Pons (tissue), 1 donor: ENCODE results near the gene TSNAX.

Source experiments
- DNase-seq: peaks from one replicate; pipeline ENCODE4 v3.0.0-alpha.2; 2016; ENCODE audit warnings: low spot score

TSNAX gene

DNA sequence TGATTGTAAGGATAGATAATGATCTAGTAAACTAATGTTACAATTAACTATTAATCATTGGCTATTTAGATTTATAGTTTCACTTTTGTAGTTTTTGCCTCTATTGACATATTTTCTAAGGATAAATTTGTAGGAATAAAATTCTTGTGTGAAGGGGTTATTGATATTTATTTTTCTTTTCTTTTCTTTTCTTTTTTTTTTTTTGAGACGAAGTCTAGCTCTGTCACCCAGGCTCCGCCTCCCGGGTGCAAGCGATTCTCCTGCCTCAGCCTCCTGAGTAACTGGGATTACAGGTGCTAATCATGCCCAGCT is 74.2 kb downstream of the TSNAX start:
- DNase-seq: no peak

GRCh38 chr1:231603598-231604275 is 75.3 kb downstream of the TSNAX start:
- peak; percentile 81 for DNase-seq

GRCh38 chr1:231604276-231604621 is 75.8 kb downstream of the TSNAX start:
- no peak for DNase-seq

DNA sequence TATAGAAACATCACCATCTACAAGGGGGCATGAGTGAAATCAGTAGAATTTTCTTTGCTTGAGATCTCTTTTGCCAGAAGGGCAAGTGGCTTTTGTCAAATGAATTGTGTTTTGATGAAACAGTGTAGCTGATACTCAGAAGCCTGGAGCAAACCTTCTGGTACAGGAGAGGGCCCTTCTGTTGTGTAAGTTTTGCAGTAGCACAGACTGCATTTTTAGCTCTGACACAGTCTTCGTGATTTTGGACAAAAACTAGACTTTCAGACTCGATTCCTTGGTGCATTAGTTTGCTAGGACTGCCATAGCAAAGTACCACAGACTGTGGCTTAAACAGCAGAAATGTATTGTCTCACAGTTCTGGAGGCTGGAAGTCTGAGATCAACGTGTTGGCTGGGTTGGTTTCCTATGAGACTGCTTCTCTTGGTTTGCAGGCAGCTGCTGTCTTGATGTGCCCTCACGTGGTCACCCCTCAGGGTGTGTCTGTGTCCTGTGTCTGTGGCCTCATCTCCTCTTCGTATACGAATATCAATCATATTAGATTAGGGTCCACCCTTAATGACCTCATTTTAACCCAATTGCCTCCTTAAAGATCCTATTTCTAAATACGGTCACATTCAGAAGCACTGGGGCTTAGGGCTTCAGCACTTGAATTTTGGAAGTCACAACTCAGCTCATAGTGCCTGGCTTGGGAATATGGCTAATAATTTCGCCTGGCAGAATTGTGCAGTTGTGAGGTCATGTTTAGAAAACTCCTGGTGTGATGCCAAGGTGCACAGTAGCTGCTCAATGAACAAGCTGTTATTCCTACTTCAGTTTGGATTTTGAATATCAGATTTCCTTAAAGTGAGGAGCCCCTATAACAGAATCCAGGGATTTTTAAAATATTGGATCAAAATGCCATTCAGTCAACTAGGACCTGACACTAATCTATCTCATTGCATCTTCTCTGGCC is 77.0 kb downstream of the TSNAX start:
- DNase-seq: no peak

GRCh38 chr1:231606712-231607111 is 78.2 kb downstream of the TSNAX start:
- no peak for DNase-seq

- peak; percentile 69 for DNase-seq
Measured at GRCh38 chr1:231610388-231610787, 81.9 kb downstream of the TSNAX start.

DNA sequence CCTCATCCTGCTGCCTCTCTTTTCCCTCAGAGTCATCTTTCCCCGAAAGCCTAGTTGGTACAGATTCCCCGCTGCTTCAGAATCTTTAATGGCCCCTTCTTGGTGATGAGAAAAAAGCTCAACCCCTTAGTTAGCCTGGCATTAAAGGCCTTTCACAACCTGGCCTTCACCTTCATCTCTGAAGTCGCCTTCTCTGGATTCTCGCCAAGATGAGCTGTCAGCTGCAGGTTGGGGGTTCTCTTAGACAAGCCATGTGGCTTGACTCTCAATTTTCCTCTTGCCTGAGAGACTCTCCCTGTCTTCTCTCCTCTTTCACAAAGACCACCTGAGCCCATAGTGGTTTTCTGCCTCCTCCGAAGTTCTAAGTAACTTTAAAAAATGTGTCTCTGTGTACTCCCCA is 82.6 kb downstream of the TSNAX start:
- no peak for DNase-seq

DNA sequence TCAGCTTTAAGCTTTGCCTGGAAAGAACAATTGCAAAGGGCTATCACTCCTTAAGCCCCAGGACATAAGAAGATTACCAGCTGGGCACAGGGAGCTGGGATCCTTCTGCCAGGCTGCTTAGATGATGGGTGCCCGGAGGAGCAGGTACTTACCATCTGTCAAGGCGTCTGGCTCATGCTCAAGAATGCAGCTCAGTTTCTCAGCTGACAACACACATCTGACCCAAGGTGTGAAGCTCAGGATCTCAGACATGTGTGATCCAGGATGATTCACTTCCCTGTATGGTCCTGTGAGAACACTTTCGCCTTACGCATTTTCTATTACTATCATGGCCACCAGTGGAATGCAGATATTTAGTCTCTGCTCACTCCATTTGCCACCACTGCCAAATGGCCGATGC is 83.4 kb downstream of the TSNAX start:
- no peak for DNase-seq

DNA sequence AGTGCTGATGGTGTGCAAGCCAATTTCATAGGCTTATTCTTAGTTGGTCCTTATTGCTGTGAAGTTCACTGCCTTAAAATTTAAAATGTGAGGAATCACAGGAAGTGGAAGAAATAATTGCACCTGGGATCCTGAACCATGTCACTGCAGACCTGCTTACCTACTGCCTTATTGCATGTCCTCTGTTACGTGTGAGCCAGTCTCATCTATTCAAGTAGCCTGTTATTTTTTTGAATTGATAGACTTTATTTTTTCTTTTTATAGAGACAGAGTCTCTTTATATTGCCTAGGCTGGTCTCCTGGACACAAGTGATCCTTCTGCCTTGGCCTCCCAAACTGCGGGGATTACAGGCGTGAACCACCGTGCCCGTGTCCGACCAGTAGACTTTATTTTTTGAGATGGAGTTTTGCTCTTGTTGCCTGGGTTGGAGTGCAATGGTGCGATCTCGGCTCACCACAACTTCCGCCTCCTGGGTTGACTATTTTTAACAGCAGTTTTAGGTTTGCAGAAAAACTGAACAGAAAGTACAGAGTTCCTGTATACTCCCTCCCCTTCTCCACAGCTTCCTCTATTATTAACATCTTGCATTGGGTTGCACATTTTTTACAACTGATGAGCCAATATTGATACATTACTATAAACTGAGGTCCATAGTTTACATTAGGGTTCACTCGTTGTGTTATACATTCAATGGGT is 84.1 kb downstream of the TSNAX start:
- DNase-seq: peak; percentile 65

DNA sequence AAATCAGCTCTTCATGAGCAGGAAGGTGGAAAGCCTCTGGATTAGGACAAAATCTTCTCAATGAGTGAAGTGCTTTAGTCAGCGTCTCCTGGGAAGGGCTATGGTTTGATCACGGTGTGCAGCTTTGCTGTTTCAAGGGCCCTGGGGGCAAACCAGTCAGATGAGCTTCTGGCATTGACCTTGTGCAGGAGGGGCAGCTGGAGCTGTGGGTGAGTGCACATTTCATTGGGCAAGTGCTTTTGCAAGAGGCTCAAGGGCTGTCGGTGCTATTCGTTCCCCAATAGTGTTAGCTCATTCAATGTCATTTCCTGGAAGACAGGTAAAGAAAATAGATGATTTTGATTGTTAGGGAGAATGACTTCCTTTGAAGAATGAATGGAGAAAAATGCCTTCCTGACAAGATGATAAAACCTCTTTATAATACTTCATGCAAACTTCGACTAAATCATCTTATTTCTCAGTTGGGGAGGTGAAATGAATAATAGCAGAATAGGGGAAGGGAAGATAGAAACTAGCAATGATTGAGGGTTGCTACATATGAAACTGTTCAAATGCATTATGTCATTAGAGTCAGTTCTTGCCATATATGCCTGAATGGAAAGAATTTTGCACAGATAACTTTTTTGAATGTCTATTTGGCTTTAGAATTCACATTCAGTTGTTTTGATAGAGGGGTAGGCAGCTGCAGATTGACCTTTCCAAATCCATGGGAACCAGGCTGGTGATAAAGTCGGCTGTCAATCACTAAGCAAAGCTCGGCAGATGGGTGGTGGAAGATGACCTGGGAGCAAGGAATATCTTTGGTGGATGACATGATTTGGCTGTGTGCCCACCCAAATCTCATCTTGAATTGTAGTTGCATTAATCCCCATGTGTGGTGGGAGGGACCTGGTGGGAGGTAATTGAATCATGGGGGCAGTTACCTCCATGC is 85.2 kb downstream of the TSNAX start:
- DNase-seq: no peak
